Measurements from ENCODE around the gene GPR37L1. TPM values are rescaled to one million over a fixed set of nuclear protein-coding genes. Genes with fewer than 3 reads are reported as not detected.
A peak's percentile ranks its signal among the peaks of the same experiment; 100 is the strongest.

Gene GPR37L1
- total and polyA plus RNA-seq, 10 of the 15 experiments (the other 5 are each of a cell fraction or from before 2014, with no cell fraction given), result under 0.01 to 0.08 (median 0.02) TPM; not detected in 5

- Histone ChIP-seq H3K9me3 (replicated peaks; ENCODE audit: control insufficient read depth, insufficient read depth, low read length) (no peaks in the 10 kb centered on the region), H3K4me3 (no peak overlapping the region), H3K79me2 (ENCODE audit: control insufficient read depth, insufficient read depth, low read length) (peaks cover 19% of the 10 kb centered on the region), H3K4me2 (ENCODE audit: control insufficient read depth, insufficient read depth) (no peak overlapping the region), H3K27ac (ENCODE audit: control insufficient read depth, insufficient read depth) (no peak overlapping the region), H3K9ac (ENCODE audit: control insufficient read depth, insufficient read depth, low read length) (no peak overlapping the region), H4K20me1 (ENCODE audit: control insufficient read depth, insufficient read depth) (no peaks in the 10 kb centered on the region), H3K36me3 (ENCODE audit: control insufficient read depth in 2 of 2, insufficient read depth in 2 of 2, low read length in 1 of 2) (peaks cover 28 to 34% of the 10 kb centered on the region in 2 experiments; a peak in 3 of 4 replicates), H3K27me3 (replicated peaks in 1 of 2; ENCODE audit: control insufficient read depth in 2 of 2, insufficient read depth in 2 of 2, low read length in 1 of 2) (no peaks in the 10 kb centered on the region), H2AFZ (ENCODE audit: control insufficient read depth, low read depth, low read length) (no peak overlapping the region), H3K4me1 (ENCODE audit: control insufficient read depth, insufficient read depth, low read length) (peaks cover 16% of the 10 kb centered on the region)
- RAD21 ChIA-PET (ENCODE audit: unreplicated experiment), result interaction anchor here (0.7 to 2.7 kb wide), 16 partner anchors 8 to 565 kb away, joined by 3 to 27 read pairs (median 4); partner anchors contain the start of genes ELF3, LGR6 and PPP1R12B
- no peak for DNase-seq (ENCODE audit: low read depth, low spot score)
- peak; percentile 78 for FAIRE-seq
- ATAC-seq, result peak; percentile 50
- POLR2A ChIA-PET, result interaction anchor here (0.5 to 2.3 kb wide), 6 partner anchors 8 to 168 kb away, joined by 4 to 9 read pairs (median 6); no protein-coding TSS in a partner anchor
- in situ Hi-C loops (cut with MboI), result no loop called here
- CTCF ChIA-PET, result interaction anchor here (0.7 to 5.1 kb wide), 25 partner anchors 9 to 274 kb away, joined by 3 to 126 read pairs (median 5); partner anchors contain the start of genes ARL8A, ELF3, LGR6 and UBE2T
- SMC1A ChIA-PET (ENCODE audit: uncharacterized antibody, unreplicated experiment), result interaction anchor here (0.6 to 2.7 kb wide), 16 partner anchors 9 to 565 kb away, joined by 3 to 21 read pairs (median 6); no protein-coding TSS in a partner anchor
- BruUV-seq (replicated peaks), result no TSS peak
- intact Hi-C loops (cut with micrococcal nuclease; ENCODE audit: unreplicated experiment), result no loop called here
- WGBS (ENCODE audit: insufficient coverage, insufficient replicate concordance, low lambda C conversion rate, missing lambda C conversion rate), result 40% methylated on average over 11 of the region's 11 CpGs
- no peak for TF ChIP-seq SIX5 (IDR thresholded peaks at IDR 0.05; ENCODE audit: low read depth, low read length, severe bottlenecking)
- TF ChIP-seq GABPA (IDR thresholded peaks at IDR 0.05; ENCODE audit: low read depth), result no peak
- no peak for TF ChIP-seq REST (IDR thresholded peaks at IDR 0.05; ENCODE audit: low read depth, low read length)
- no peak for TF ChIP-seq HDAC2 (IDR thresholded peaks at IDR 0.05)
- TF ChIP-seq BCLAF1 (IDR thresholded peaks at IDR 0.05), result no peak
- no peak for TF ChIP-seq JUND (IDR thresholded peaks at IDR 0.05; ENCODE audit: low read depth, low read length)
- 0 out of 2 replicates have a peak, but pooled peaks have one; percentile 28 for TF ChIP-seq SMAD5 (IDR thresholded peaks at IDR 0.05; ENCODE audit: low read depth)
- TF ChIP-seq KDM1A (IDR thresholded peaks at IDR 0.05; ENCODE audit: borderline replicate concordance), result no peak
- peak; percentile 37; the same call in 1 of the 2 replicates for TF ChIP-seq SMC3 (IDR thresholded peaks at IDR 0.05; ENCODE audit: borderline replicate concordance, low read length)
- no peak for TF ChIP-seq EP300 (IDR thresholded peaks at IDR 0.05; ENCODE audit: borderline replicate concordance in 1 of 2, control insufficient read depth in 1 of 2, low read depth in 2 of 2, low read length in 2 of 2)
- peak; percentile 66; the same call in 1 of the 2 replicates for TF ChIP-seq STAT1 (conservative IDR thresholded peaks at IDR 0.05)
- peak; percentile 65 to 70 (median 68); a peak in 5 of 6 replicates for TF ChIP-seq CTCF (IDR thresholded peaks at IDR 0.05 in 2 of 3, conservative IDR thresholded peaks at IDR 0.05 in 1 of 3; ENCODE audit: control insufficient read depth in 2 of 3, extremely low read depth in 1 of 3, insufficient read depth in 1 of 3, low read depth in 3 of 3, low read length in 3 of 3)
- TF ChIP-seq STAT3 (IDR thresholded peaks at IDR 0.05; ENCODE audit: low read depth, low read length), result no peak
- TF ChIP-seq RAD21 (IDR thresholded peaks at IDR 0.05; ENCODE audit: insufficient read depth, low read depth, low read length), result peak; percentile 65
These were observed 32.2 kb downstream of the GPR37L1 start for GRCh38 chr1:202154766-202155477.
